Adrenal gland (tissue), 5 donors: ENCODE measurements around the gene CFL1.

Source experiments
- CTCF ChIP-seq, 6 experiments: fragments of 450-650 bp in 4 of 6; fragments of 200-600 bp in 2 of 6; sonication (generic) in 1 of 6; IDR thresholded peaks; 1 replicate in 5 of 6; 2 replicates in 1 of 6; pipeline versions ENCODE4 v1.5.1 to v1.8.0; 2016 to 2021; ENCODE audit warnings: antibody characterized with exemption in 6 of 6, mild to moderate bottlenecking in 2 of 6, moderate library complexity in 1 of 6
- POLR2A ChIP-seq, 2 donors: fragments of 450-650 bp; IDR thresholded peaks; one replicate each; pipeline ENCODE4 v1.6.1; 2017; ENCODE audit warnings: antibody characterized with exemption in 2 of 2, mild to moderate bottlenecking in 2 of 2, moderate library complexity in 1 of 2
- donor health status: DM: no; HTN: no; CAD: no.

DNA sequence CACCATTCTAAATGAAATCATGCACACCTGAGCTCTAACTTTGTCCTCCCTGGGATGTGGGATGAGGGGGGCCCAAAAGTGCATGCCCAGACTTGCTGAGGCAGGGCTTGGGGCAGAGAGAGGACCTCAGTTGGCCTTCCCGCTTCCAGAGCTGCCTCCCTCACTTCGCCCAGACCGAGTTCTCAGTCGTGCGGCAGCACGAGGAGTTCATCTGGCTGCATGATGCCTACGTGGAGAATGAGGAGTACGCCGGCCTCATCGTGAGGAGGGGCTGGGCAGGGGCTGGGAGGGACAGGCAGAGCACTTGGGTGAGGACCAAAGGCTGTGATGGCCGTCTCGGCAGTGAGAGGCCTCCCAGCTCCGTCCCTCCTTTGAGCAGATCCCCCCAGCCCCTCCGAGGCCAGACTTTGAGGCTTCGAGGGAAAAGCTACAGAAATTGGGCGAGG lies 8.2 kb downstream of the CFL1 start:
- TF ChIP-seq CTCF (IDR thresholded peaks at IDR 0.05) = no peak
- no peak for TF ChIP-seq POLR2A (IDR thresholded peaks at IDR 0.05)
